ENCODE measurements around the gene SLC25A3.

DNA sequence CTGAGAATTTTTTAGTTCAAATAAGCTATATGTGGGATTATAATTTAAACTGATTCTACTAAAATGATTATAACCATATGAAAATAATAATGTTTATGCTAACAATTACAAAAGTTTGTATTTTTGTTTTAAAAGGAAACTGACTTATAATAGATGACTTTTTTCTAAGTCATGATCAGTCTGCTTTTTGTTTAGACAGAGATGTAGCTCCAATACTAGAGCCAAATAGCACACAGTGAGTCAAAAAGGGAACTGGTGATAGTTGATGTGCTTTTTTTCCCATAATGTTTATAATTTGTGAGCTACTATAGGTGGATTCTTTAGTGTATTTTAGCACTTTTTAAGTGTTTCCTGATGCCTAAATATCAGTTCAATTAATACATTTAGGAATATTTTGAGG lies 49.8 kb upstream of the SLC25A3 start:
- TF ChIP-seq, protein P1, sequence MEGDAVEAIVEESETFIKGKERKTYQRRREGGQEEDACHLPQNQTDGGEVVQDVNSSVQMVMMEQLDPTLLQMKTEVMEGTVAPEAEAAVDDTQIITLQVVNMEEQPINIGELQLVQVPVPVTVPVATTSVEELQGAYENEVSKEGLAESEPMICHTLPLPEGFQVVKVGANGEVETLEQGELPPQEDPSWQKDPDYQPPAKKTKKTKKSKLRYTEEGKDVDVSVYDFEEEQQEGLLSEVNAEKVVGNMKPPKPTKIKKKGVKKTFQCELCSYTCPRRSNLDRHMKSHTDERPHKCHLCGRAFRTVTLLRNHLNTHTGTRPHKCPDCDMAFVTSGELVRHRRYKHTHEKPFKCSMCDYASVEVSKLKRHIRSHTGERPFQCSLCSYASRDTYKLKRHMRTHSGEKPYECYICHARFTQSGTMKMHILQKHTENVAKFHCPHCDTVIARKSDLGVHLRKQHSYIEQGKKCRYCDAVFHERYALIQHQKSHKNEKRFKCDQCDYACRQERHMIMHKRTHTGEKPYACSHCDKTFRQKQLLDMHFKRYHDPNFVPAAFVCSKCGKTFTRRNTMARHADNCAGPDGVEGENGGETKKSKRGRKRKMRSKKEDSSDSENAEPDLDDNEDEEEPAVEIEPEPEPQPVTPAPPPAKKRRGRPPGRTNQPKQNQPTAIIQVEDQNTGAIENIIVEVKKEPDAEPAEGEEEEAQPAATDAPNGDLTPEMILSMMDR (conservative IDR thresholded peaks at IDR 0.05; ENCODE audit: low read depth, low read length): no peak
- TF ChIP-seq EZH2 (IDR thresholded peaks at IDR 0.05; ENCODE audit: low read length, unreplicated experiment): no peak

Data from PC-3 (cell line).